HPDE6-E6E7 (cell line): ENCODE results near the gene TENT5A.

Source experiments
- DNase-seq: peaks from one replicate; pipeline ENCODE4 v3.0.0; 2011; ENCODE audit warnings: missing footprints; ENCODE audit errors: extremely low spot score

The TENT5A gene

GRCh38 chr6:81713205-81713604, 39.3 kb downstream of the TENT5A start:
- DNase-seq = no peak

- DNase-seq = no peak
Observed at GRCh38 chr6:81708113-81708699, 44.3 kb downstream of the TENT5A start.

- DNase-seq = no peak
Observed at GRCh38 chr6:81704700-81705099, 47.8 kb downstream of the TENT5A start.

- no peak for DNase-seq
Observed at GRCh38 chr6:81700414-81700813, 52.1 kb downstream of the TENT5A start.

DNA sequence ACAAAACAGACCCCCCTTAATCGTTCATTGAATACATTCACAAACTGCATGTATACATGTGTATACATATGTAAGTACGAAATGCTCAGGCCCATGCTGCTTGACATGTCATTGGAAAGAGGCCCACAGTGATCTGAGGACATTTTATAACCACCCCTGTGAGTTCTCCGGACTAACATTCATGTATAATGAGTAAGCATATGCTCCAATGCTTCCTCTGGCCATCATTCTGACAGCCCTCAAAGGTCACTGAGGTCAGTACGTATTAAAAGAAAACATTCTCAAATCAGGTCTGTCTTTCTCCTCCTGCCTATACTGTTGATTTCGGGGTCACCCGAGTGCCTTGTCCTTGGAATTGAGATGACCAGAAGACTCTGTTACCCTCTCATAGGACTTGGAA, 54.9 kb downstream of the TENT5A start:
- DNase-seq = no peak

- DNase-seq = peak; percentile 2
Observed at GRCh38 chr6:81696524-81696923, 56.0 kb downstream of the TENT5A start.
